ENCODE results near the gene TLE7. TPM values are rescaled to one million over a fixed set of nuclear protein-coding genes. Genes with fewer than 3 reads are reported as not detected.

The TLE7 gene
- total and polyA plus RNA-seq, 2 donors (not counting 1 experiment from before 2014, with no cell fraction given): not detected

- Histone ChIP-seq H3K4me3 (replicated peaks in 1 of 4; ENCODE audit: control extremely low read depth in 1 of 4, insufficient read depth in 1 of 4, low read depth in 3 of 4, low read length in 4 of 4) (no peak overlapping the region), H3K4me1 (ENCODE audit: control insufficient read depth, extremely low read depth, insufficient read depth, low read length) (no peaks in the 10 kb centered on the region), H3K27ac (ENCODE audit: insufficient read depth, low read length) (no peak overlapping the region), H3K79me2 (ENCODE audit: control insufficient read depth, insufficient read depth, low read length) (no peaks in the 10 kb centered on the region), H3K9ac (ENCODE audit: insufficient read depth, low read length) (no peak overlapping the region), H4K20me1 (ENCODE audit: control insufficient read depth, extremely low read depth, insufficient read depth, low read length) (no peaks in the 10 kb centered on the region), H2AFZ (ENCODE audit: low read length) (no peak overlapping the region), H3K9me3 (ENCODE audit: control insufficient read depth, insufficient read depth, low read depth, low read length) (no peaks in the 10 kb centered on the region), H3K4me2 (ENCODE audit: extremely low read depth, insufficient read depth, low read length) (no peak overlapping the region), H3K36me3 (ENCODE audit: control insufficient read depth, insufficient read depth, low read length) (no peaks in the 10 kb centered on the region), H3K27me3 (ENCODE audit: control insufficient read depth, insufficient read depth, low read length) (no peaks in the 10 kb centered on the region)
- TF ChIP-seq EZH2 (IDR thresholded peaks at IDR 0.05; ENCODE audit: low read length, missing control alignments) (no peak), CTCF (conservative IDR thresholded peaks at IDR 0.05 in 1 of 2, IDR thresholded peaks at IDR 0.05 in 1 of 2; ENCODE audit: low read depth in 1 of 2, low read length in 2 of 2) (no peak)
- DNase-seq (ENCODE audit: low read depth in 2 of 2): no peak
Observed at GRCh38 chr16:71407731-71408130, 34.1 kb downstream of the TLE7 start.

GRCh38 chr16:71406724-71407123, 35.1 kb downstream of the TLE7 start:
- TF ChIP-seq CTCF (conservative IDR thresholded peaks at IDR 0.05 in 1 of 2, IDR thresholded peaks at IDR 0.05 in 1 of 2; ENCODE audit: low read depth in 1 of 2, low read length in 2 of 2) (no peak), EZH2 (IDR thresholded peaks at IDR 0.05; ENCODE audit: low read length, missing control alignments) (no peak)
- Histone ChIP-seq H3K4me3 (replicated peaks in 1 of 4; ENCODE audit: control extremely low read depth in 1 of 4, insufficient read depth in 1 of 4, low read depth in 3 of 4, low read length in 4 of 4) (no peak overlapping the region), H3K4me1 (ENCODE audit: control insufficient read depth, extremely low read depth, insufficient read depth, low read length) (no peaks in the 10 kb centered on the region), H4K20me1 (ENCODE audit: control insufficient read depth, extremely low read depth, insufficient read depth, low read length) (no peaks in the 10 kb centered on the region), H3K36me3 (ENCODE audit: control insufficient read depth, insufficient read depth, low read length) (no peaks in the 10 kb centered on the region), H2AFZ (ENCODE audit: low read length) (no peak overlapping the region), H3K9me3 (ENCODE audit: control insufficient read depth, insufficient read depth, low read depth, low read length) (no peaks in the 10 kb centered on the region), H3K79me2 (ENCODE audit: control insufficient read depth, insufficient read depth, low read length) (no peaks in the 10 kb centered on the region), H3K4me2 (ENCODE audit: extremely low read depth, insufficient read depth, low read length) (no peak overlapping the region), H3K27ac (ENCODE audit: insufficient read depth, low read length) (no peak overlapping the region), H3K27me3 (ENCODE audit: control insufficient read depth, insufficient read depth, low read length) (no peaks in the 10 kb centered on the region), H3K9ac (ENCODE audit: insufficient read depth, low read length) (no peak overlapping the region)
- no peak for DNase-seq (ENCODE audit: low read depth in 2 of 2)

GRCh38 chr16:71406316-71406715, 35.5 kb downstream of the TLE7 start:
- Histone ChIP-seq H2AFZ (ENCODE audit: low read length) (no peak overlapping the region), H3K4me1 (ENCODE audit: control insufficient read depth, extremely low read depth, insufficient read depth, low read length) (no peaks in the 10 kb centered on the region), H3K79me2 (ENCODE audit: control insufficient read depth, insufficient read depth, low read length) (no peaks in the 10 kb centered on the region), H3K9ac (ENCODE audit: insufficient read depth, low read length) (no peak overlapping the region), H3K27me3 (ENCODE audit: control insufficient read depth, insufficient read depth, low read length) (no peaks in the 10 kb centered on the region), H3K27ac (ENCODE audit: insufficient read depth, low read length) (no peak overlapping the region), H3K4me2 (ENCODE audit: extremely low read depth, insufficient read depth, low read length) (no peak overlapping the region), H3K4me3 (replicated peaks in 1 of 4; ENCODE audit: control extremely low read depth in 1 of 4, insufficient read depth in 1 of 4, low read depth in 3 of 4, low read length in 4 of 4) (no peak overlapping the region), H3K9me3 (ENCODE audit: control insufficient read depth, insufficient read depth, low read depth, low read length) (no peaks in the 10 kb centered on the region), H4K20me1 (ENCODE audit: control insufficient read depth, extremely low read depth, insufficient read depth, low read length) (no peaks in the 10 kb centered on the region), H3K36me3 (ENCODE audit: control insufficient read depth, insufficient read depth, low read length) (no peaks in the 10 kb centered on the region)
- no peak for DNase-seq (ENCODE audit: low read depth in 2 of 2)
- no peak for TF ChIP-seq CTCF (conservative IDR thresholded peaks at IDR 0.05 in 1 of 2, IDR thresholded peaks at IDR 0.05 in 1 of 2; ENCODE audit: low read depth in 1 of 2, low read length in 2 of 2)
- TF ChIP-seq EZH2 (IDR thresholded peaks at IDR 0.05; ENCODE audit: low read length, missing control alignments): no peak
